Measurements from ENCODE around the gene HIP1R.
"Not testable (repeated sequence)": the region's sequence is repeated elsewhere in the genome, so short reads cannot be mapped to it uniquely, and the experiment has no call there.

Gene HIP1R

DNA sequence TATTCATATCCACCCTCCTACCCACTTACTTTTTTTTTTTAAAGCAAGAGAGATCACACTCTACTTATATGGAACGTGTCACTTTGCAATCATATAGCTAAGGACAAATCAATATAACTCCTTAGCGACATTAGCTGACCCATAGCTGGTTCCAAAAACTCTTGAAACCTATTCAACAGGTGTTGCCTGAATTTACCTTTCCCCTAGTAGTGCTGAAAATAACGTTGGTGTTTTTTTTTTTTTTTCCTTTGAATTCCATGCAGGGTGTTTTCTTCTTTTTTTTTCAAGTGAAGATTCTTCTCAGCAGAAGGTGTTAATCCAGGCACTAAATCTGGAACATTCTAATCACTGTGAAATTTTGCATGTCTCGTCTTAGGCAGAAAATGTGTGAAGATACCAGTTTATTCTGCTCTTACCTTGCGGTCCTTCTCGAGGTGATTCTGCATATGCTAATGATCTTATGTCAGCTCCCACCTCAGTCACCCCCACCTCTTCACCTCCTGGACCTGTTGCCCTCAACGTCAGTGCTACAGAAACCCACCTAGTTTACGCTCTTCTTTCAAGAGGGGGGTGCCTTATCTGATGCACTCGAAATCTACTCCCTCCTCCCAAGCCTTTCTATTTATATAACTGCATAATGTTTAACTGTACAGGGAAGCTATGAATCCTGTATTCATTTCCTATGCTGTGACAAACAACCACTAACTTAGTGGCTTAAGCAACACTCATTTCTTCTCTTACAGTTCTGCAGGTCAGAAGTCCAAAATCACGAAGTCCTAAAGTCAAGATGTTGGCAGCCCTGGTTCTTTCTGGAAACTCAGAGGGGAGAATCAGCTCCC lies 67.8 kb downstream of the HIP1R start:
- in situ Hi-C loops (cut with MboI; ENCODE audit: low pct_unique_long_range_greater_than_20kb, low sequenced_read_pairs) = no loop called here
- no peak for DNase-seq

GRCh38 chr12:122903693-122904034 lies 68.4 kb downstream of the HIP1R start:
- in situ Hi-C loops (cut with MboI; ENCODE audit: low pct_unique_long_range_greater_than_20kb, low sequenced_read_pairs) = no loop called here
- DNase-seq = no peak

DNA sequence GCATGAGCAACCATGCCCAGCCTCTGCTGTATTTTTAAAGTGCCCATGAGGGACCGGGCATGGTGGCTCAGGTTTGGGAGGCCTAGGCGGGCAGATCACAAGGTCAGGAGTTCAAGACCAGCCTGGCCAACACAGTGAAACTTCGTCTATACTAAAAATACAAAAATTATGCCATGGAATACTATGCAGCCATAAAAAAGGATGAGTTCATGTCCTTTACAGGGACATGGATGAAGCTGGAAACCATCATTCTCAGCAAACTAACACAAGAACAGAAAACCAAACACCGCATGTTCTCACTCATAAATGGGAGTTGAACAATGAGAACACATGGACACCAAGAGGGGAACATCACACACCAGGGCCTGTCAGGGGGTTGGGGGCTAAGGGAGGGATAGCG lies 70.0 kb downstream of the HIP1R start:
- DNase-seq; in situ Hi-C loops (cut with MboI; ENCODE audit: low pct_unique_long_range_greater_than_20kb, low sequenced_read_pairs): not testable (repeated sequence)

DNA sequence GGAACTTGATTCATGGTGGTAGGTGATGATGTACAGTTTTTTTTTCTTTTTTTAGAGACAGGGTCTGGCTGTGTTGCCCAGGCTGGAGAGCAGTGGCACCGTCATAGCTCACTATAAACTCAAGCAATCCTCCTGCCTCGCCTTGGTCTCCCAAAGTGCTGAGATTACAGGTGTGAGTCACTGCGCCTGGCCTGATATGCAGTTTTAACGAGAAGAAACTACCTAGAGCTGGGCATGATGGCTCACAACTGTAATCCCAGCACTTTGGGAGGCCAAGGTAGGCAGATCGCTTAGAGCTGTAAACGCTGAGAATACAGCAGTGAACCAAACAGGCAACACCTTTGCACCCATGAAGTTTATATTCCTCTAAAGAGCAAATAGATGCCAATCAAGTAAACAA lies 73.7 kb downstream of the HIP1R start:
- in situ Hi-C loops (cut with MboI; ENCODE audit: low pct_unique_long_range_greater_than_20kb, low sequenced_read_pairs) = no loop called here
- no peak for DNase-seq

GRCh38 chr12:122909442-122910288 lies 74.4 kb downstream of the HIP1R start:
- in situ Hi-C loops (cut with MboI; ENCODE audit: low pct_unique_long_range_greater_than_20kb, low sequenced_read_pairs) = no loop called here
- no peak for DNase-seq
